Measurements from ENCODE around the gene GARIN5B.

Gene GARIN5B

GRCh38 chr19:55387736-55388497 is 24.9 kb upstream of the GARIN5B start:
- DNase-seq = no peak

DNA sequence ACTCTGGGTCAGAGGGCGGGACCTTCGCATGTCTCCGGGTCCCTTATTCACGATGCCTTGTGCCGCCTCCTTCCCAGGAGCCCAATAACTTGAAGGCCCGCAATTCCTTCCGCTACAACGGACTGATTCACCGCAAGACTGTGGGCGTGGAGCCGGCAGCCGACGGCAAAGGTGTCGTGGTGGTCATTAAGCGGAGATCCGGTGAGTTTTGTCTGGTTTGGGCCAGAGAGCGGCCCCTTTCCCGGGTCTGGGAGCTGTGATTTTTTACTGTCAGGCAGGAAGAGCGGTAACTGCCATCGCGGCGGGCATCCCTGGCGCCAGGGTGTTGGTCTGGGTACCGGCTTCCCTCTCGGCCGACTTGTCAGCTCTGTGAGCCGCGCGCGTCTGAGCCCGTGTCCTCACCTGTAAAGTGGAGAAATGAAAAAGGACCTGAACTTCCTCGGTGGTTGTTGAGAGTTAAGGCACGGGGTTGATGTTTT is 23.5 kb upstream of the GARIN5B start:
- no peak for DNase-seq

GRCh38 chr19:55385724-55386492 is 22.8 kb upstream of the GARIN5B start, which contains the start of gene RPL28:
RPL28 (plus strand) TSS chr19:55385932; CDS start chr19:55386358, 426 bp downstream.
- DNase-seq = peak; percentile 88 to 97 (median 96)

GRCh38 chr19:55384920-55385723 is 22.1 kb upstream of the GARIN5B start:
- DNase-seq = peak; percentile 82 to 96 (median 88)

- DNase-seq = peak in 1 of 4 experiments; percentile 35
Observed at GRCh38 chr19:55384131-55384919, 21.3 kb upstream of the GARIN5B start, which contains the start of gene TMEM238. TMEM238 (minus strand) TSS chr19:55384292; CDS start chr19:55384259, 33 bp downstream.

- DNase-seq = peak in 1 of 4 experiments; percentile 35
Observed at GRCh38 chr19:55383279-55384130, 20.4 kb upstream of the GARIN5B start.

GRCh38 chr19:55382522-55383054 is 19.5 kb upstream of the GARIN5B start:
- DNase-seq = no peak

DNA sequence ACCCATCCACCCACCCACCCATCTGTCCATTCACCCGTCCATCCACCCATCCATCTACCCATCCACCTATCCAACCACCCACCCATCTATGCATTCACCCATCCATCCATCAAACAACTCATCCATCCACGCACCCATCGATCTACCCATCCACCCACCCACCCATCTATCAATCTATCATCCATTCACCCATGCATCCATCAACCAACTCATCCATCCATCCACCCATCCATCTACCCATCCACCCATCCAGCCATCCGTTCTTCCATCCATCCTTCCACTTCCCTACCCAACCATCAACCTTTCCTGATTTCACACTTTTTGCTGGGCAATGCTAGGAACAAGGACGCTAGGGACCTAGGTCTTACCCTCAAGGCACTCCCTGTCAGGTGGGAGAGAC is 19.0 kb upstream of the GARIN5B start:
- no peak for DNase-seq

DNA sequence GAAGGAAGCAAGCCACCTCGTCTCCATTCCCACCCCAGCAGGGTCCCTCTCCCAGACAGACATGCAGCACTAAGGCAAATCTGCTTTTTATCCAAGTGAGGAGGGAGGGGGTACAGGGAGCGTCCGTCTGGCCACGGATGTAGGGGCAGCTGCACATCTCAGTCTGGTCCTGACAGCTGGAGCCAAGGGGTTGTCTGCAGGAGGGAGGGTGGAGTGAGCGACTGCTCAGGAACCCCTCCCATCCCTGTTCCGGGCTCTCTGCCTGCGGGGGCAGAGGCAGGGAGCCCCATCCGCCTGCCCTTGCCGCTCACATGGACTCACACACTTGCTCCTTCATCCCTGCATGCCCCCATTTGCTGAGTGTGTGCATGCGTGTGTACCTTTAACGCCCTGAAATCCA is 16.1 kb upstream of the GARIN5B start:
- DNase-seq = no peak

DNA sequence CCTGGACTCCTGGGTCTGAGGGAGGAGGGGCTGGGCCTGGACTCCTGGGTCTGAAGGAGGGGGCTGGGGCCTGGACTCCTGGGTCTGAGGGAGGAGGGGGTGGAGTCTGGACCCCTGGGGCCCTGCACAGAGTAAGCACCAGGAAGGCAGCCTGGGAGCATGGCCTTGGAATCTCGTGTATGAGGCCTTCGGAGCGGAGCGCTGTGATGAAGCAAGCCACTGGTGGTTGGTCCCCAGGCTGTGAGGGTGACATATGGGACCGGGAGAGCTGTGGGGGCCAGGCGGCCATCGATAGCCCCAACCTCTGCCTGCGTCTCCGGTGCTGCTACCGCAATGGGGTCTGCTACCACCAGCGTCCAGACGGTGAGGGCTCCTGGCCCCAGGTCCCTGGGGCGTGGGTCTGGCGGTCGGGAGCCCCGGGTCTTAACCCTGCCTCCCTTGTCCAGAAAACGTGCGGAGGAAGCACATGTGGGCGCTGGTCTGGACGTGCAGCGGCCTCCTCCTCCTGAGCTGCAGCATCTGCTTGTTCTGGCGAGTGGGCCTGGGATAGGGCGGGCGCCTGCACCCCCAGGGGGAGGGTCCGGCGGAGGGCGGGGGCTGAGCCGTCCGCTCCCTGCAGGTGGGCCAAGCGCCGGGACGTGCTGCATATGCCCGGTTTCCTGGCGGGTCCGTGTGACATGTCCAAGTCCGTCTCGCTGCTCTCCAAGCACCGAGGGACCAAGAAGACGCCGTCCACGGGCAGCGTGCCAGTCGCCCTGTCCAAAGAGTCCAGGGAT is 14.5 kb upstream of the GARIN5B start:
- no peak for DNase-seq

DNA sequence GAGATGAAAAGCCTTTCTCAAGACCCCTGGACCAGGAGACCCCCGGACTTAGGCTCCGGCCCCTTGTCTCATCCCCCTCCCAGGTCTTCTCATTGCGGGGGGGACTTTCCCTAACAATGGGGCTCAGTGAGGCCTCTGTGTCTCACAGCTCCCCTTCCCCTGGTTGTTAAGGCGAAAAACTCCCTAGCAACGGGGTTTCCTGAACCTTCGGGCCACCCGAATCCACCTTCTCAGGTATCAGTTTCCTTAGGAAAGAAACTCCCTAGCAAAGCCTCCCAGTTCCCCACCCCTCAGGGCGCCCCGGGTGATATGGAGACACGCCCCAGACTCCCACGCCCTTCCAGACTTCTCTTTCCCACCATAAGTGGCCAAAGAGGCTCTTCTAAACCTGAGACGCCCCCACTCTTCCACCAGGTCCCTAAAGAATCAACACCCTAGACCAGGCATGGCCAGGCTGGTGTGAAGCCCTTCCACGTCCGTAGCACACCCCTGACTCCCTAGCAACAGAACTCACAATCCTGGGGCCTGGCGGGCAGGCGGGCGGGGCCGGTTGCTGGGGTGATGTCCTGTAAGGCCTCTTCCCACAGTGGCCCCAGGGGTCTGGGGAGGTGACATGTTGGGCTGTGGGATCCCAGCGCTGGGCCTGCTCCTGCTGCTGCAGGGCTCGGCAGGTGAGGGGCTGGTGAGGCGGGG is 13.3 kb upstream of the GARIN5B start, which contains the start of gene TMEM190:
TMEM190 (plus strand) TSS at position 586 of the 693 bp plus-strand sequence; CDS start at position 614, 28 bp downstream.
- DNase-seq = no peak

- no peak for DNase-seq
Observed at GRCh38 chr19:55373993-55374757, 11.1 kb upstream of the GARIN5B start.

DNA sequence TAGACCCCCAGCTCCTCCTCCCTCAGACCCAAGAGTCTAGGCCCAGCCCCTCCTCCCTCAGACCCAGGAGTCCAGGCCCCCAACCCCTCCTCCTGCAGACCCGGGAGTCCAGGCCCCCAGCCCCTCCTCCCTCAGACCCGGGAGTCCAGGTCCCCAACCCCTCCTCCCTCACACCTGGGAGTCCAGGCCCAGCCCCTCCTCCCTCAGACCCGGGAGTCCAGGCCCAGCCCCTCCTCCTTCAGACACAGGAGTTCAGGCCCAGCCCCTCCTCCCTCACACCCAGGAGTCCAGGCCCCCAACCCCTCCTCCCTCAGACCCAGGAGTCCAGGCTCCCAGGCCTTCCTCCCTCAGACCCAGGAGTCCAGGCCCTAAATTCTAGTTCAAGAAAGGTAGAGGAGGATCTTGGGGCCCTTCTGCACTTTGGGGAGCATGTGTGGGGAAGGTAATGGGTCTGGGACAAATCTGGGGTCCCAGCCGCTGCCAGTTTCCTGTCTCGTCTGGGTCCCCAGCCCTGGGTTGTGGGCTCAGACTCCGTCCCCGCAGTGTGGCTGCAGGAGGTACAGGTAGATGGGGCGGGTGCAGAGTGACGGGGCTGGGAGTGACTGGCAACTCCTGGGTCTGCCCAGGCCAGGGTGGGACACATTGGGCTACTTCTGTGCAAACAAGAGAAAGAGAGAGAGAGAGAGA is 10.4 kb upstream of the GARIN5B start:
- DNase-seq = no peak

GRCh38 chr19:55372316-55373081 is 9.4 kb upstream of the GARIN5B start:
- DNase-seq = no peak

GRCh38 chr19:55370305-55370988 is 7.4 kb upstream of the GARIN5B start, which contains the start of gene IL11:
IL11 (minus strand) TSS chr19:55370463; CDS start chr19:55370310, 153 bp downstream.
- no peak for DNase-seq

GRCh38 chr19:55369653-55370304 is 6.7 kb upstream of the GARIN5B start:
- DNase-seq = no peak
